Measurements from ENCODE around the gene SMCO2. TPM values are rescaled to one million over a fixed set of nuclear protein-coding genes. Genes with fewer than 3 reads are reported as not detected.

Gene SMCO2
- total and polyA plus RNA-seq, 2 of the 13 experiments (the other 11 are each of a cell fraction or from before 2014, with no cell fraction given) = 0.15 TPM; not detected in 1

- TF ChIP-seq ZNF782 (CRISPR knock-in tag; IDR thresholded peaks at IDR 0.05; ENCODE audit: borderline replicate concordance) (no peak), U2AF1 (optimal IDR thresholded peaks at IDR 0.05; ENCODE audit: low read depth, low read length) (peak; percentile 52), GLMP (CRISPR knock-in tag; IDR thresholded peaks at IDR 0.05; ENCODE audit: borderline replicate concordance) (no peak), SNAPC2 (CRISPR knock-in tag; IDR thresholded peaks at IDR 0.05) (peak; percentile 61; the same call in 1 of the 2 replicates), ATF7 (IDR thresholded peaks at IDR 0.05) (peak; percentile 34; the same call in 1 of the 2 replicates), ATF7 (CRISPR knock-in tag; IDR thresholded peaks at IDR 0.05) (peak; percentile 72; the same call in 1 of the 2 replicates), PATZ1 (CRISPR knock-in tag; IDR thresholded peaks at IDR 0.05) (peak; percentile 55), ZNF580 (CRISPR knock-in tag; IDR thresholded peaks at IDR 0.05; ENCODE audit: borderline replicate concordance, low read depth) (0 out of 2 replicates have a peak, but pooled peaks have one; percentile 22), ZNF773 (CRISPR knock-in tag; IDR thresholded peaks at IDR 0.05; ENCODE audit: borderline replicate concordance) (no peak), SIN3A (IDR thresholded peaks at IDR 0.05; ENCODE audit: borderline replicate concordance, low read depth, low read length) (peak; percentile 58; the same call in 1 of the 2 replicates), RBFOX2 (IDR thresholded peaks at IDR 0.05; ENCODE audit: low read depth, low read length) (peak; percentile 67; the same call in 1 of the 2 replicates), YY1 (IDR thresholded peaks at IDR 0.05; ENCODE audit: insufficient read depth, insufficient replicate concordance, low read depth, low read length) (peak; percentile 50), TBX2 (CRISPR knock-in tag; IDR thresholded peaks at IDR 0.05; ENCODE audit: borderline replicate concordance) (peak; percentile 59; the same call in 1 of the 2 replicates), ZSCAN20 (CRISPR knock-in tag; IDR thresholded peaks at IDR 0.05; ENCODE audit: borderline replicate concordance) (peak; percentile 55; the same call in 1 of the 2 replicates), ZNF510 (CRISPR knock-in tag; IDR thresholded peaks at IDR 0.05; ENCODE audit: low read depth) (peak; percentile 63; the same call in 1 of the 2 replicates), POLR2AphosphoS5 (IDR thresholded peaks at IDR 0.05; ENCODE audit: low read depth, low read length) (peak; percentile 93), USF2 (IDR thresholded peaks at IDR 0.05; ENCODE audit: low read depth, low read length) (0 out of 2 replicates have a peak, but pooled peaks have one; percentile 10), USF2 (CRISPR knock-in tag; IDR thresholded peaks at IDR 0.05; ENCODE audit: borderline replicate concordance) (peak; percentile 21; the same call in 1 of the 2 replicates), NFYC (CRISPR knock-in tag; IDR thresholded peaks at IDR 0.05) (peak; percentile 90), ZNF740 (CRISPR knock-in tag; IDR thresholded peaks at IDR 0.05) (no peak), NR0B2 (CRISPR knock-in tag; IDR thresholded peaks at IDR 0.05) (no peak)
These were observed 77.3 kb downstream of the SMCO2 start, which contains the start of gene PPFIBP1 (continued) for GRCh38 chr12:27523642-27524493.

Measured in HepG2 (cell line).